Occipital lobe (tissue), 2 donors: ENCODE data around the gene ANO6. TPM values are rescaled to one million over a fixed set of nuclear protein-coding genes. Genes with fewer than 3 reads are reported as not detected.
"Not testable (repeated sequence)": the region's sequence is repeated elsewhere in the genome, so short reads cannot be mapped to it uniquely, and the experiment has no call there.

Experiments
- DNase-seq: peaks from one replicate; lab custom pipeline; 2025; lab: John Stamatoyannopoulos, UW
- total RNA-seq: library from RNA; depleted of rRNA; stranded (reverse); fragments of >200 nt; gene quantifications from one replicate; pipeline ENCODE4 v1.2.3, GENCODE V29; 2014

The ANO6 gene
- total RNA-seq, 1 donor from 2014 or later: 15.3 TPM

GRCh38 chr12:45242180-45242579, 26.3 kb downstream of the ANO6 start:
- no peak for DNase-seq

- no peak for DNase-seq
Observed at GRCh38 chr12:45243963-45244362, 28.1 kb downstream of the ANO6 start.

DNA sequence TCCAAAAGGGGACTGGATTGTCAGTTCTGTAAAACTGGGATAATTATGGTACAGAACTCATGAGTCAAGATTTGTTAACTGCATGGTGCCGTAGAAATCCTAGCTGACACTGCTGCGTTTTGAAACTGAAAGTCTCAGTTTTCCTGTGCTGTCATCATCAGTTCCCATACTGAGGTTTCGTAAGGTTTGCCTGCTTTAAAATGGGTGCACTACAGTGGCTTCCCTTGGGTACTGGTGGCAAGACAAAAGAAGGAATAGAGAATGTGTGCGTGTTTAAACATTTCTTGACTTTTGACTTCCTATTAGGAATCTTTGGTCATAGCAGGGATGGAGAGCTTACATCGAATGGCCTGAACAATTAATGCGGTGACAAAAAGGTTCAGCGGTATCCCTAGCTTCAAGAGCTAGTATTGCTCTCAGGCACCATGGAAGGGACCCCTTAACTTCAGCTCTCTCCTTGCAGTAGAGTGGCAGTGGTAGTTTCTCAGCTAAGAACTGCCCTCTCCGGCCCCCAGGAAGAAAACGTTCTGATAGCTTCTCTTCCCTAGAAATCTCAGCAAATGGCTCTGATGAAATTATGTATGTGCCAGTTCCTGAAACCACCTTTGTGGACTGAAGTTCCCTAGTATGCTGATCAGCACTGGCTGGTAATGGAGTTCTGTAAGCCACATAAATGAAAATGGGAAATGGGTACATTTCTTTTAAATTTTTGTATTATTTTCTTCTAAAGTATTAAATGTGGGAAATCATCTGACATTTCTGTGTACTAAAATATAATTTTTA, 28.9 kb downstream of the ANO6 start:
- DNase-seq: no peak

DNA sequence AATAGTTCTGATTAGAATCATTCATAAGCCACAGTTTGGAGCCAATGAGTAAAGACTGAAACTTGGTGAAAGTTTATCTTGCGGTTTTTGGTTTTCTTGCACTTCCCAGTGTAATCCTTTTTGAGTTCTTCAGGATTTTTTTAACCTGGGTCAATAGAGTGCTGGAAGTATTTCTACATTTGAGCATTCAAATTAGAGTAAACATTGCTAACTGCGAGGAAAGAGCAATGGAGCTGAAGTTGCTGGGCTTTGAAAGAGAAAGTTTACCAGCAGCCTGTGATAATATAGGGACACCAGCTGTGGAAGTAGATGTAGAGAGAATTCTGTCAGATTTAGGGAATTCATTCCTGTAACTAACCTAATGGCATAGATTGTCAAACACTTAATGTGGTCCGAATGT, 30.3 kb downstream of the ANO6 start:
- DNase-seq: no peak

- DNase-seq: no peak
Observed at GRCh38 chr12:45247589-45247988, 31.7 kb downstream of the ANO6 start.

- no peak for DNase-seq
Observed at GRCh38 chr12:45248095-45248494, 32.2 kb downstream of the ANO6 start.

DNA sequence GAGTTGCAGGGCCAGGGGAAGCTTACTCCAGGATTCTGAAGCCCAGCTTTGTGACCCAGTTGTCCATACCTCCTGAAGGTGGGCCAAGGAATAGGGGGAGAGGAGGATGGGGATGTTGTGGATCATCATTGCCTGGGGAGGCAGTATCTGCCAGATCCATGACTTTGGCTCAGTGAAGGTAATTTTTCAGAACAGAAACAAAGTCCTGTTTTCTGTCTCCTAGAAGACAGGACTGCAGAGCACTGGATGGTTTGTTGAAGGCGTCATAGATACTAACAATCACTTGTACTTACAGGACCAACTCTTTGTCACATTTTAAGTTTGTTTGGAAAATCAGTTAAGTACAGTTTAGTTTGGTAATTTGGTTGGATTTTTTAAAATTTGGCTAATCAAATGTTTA, 38.4 kb downstream of the ANO6 start:
- no peak for DNase-seq

DNA sequence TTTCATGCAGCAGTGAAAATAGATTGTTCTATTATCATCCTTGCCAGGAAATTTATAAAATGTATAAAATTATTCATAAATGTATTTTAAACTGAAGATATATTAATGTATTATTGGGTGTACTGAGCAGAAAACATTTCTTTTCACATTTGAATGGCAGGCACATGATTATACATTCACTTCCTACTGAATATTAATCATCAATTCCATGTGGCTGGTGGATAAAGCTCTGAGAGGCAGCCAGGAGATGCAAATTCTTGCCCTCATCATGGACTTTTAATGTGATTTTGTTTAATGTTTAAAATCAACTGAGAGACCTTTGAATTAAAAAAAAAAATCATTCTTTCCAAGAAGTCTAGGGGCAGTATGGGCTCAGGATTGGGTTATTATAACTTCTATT, 40.8 kb downstream of the ANO6 start:
- DNase-seq: no peak

GRCh38 chr12:45257185-45257930, 41.5 kb downstream of the ANO6 start:
- no peak for DNase-seq

DNA sequence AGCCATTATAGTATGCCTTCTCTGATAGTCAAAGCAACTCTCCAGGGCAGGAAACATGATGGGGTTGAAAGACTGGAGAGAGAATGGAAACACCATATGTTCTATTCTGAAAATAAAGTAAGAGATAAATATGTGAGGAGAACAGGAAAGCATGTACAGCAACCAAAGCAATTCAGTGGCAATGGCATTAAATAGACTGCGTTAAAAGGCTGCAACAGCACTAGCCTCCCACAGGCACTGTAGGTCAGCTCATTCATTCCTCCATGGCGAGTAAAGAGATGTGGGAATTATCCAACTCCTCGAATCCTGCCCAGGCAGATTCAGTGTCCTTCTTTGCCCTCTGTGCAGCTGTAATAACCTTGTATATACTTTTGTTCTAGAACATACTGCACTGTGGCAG, 43.8 kb downstream of the ANO6 start:
- no peak for DNase-seq

DNA sequence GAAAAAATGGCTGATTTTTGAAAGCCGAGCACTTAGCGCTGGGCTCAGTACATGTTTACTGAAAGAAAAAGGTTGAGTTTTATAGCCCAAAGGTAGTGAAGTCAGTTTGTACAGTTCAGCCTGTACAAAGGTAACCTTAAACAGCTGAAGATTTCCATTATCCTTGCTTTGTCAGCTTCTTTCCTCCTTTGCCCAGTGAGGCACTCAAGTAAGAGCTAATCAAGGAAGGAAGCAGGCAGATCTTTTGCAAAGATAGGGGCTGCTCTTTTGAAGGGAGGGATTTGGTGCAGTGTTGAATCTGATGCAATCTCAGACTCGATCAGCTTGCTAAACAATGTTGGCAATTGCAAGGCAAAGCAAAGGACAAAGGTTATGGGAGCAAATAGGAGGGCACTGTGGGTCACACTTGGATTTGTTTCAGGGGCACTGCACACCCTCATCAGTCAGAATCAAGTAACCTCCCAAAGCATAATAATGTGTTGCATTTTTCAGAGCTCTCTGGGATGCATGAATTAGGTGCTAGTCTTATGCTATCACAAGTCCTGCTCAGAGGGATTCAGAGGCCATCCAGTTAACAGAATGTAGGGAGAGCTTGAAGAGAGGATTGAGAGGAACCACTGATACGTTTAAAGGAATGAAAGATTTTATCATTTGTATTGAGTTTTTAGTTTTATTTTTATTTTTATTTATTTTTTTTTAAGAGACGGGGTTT, 44.4 kb downstream of the ANO6 start:
- DNase-seq: no peak

DNA sequence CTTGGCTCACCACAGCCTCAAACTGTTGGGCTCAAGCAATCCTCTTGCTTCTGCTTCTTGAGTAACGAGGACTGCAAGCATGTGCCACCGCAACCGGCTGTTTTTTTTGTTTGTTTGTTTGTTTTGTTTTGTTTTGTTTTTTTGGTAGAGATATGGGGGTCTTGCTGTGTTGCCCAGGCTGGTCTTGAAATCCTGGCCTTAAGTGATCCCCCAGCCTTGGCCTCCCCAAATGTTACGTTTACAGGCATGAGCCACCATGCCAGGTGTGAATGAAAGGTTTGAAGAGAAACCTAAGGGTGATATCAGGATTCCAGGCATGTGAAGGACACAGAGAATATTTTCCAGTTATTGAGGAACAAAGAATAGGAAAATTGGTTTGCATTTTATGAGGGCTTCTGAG, 45.0 kb downstream of the ANO6 start:
- no peak for DNase-seq

- DNase-seq: not testable (repeated sequence)
Observed at GRCh38 chr12:45262185-45262584, 46.3 kb downstream of the ANO6 start.

- DNase-seq: no peak
Observed at GRCh38 chr12:45263587-45263986, 47.7 kb downstream of the ANO6 start.

GRCh38 chr12:45268672-45269411, 52.9 kb downstream of the ANO6 start:
- no peak for DNase-seq

DNA sequence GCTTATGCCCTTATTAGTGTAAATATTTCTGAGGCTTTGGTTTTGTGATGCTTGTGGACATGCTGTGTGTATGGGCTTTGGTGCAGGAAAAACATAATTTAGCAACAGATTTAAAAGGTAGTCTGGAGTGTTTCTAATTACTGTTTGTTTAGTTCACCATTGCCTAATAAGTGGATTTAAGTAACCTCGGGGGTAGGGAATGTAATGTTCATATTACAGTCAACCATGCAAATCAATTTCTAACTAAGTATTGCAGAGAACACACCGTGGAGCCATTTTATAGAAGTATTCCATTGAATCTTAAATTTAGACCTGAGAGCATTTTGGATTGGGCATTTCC, 53.5 kb downstream of the ANO6 start:
- DNase-seq: no peak

DNA sequence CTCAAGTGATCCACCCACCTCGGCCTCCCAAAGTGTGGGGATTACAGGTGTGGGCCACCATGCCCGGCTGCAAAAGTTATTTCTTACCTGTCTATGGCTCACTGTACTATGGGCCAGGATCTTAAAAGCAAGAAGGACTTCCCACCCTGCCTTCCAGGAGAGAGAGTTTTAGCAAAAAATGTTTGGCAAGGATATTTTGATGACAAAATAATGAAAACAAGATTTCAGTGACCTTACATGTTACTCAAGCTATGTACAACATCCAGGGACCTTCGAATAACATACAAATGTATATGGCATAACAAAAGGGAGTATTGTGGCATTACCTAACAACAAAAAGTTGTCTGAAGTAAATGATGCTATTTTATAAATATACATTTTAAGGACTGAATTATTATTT, 55.1 kb downstream of the ANO6 start:
- DNase-seq: no peak

DNA sequence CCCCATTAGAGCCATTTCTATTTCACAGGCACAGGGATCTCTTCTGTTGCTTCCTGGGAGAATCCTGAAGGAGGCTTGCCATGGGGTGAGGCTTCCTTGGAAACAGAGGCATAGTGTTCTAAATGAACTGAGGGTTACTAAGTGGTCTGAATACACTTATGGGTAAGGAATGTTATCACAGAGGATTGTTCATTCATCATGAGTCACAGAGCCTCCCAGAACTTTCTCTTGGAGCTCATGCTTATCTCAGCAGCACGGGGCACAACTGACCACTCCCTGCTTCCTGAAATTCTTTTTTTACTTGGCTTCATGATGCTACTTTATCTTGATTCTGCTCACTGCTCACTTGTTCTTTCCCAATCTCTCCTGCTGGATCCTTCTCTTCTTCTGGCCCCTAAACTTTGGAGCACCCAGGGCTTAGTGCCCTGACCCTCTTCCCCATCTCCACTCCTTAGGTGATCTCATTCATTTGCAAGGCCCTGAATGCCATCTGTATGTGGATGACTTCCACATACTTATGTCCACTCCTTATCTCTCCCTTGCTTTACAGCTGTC, 57.9 kb downstream of the ANO6 start:
- DNase-seq: no peak

DNA sequence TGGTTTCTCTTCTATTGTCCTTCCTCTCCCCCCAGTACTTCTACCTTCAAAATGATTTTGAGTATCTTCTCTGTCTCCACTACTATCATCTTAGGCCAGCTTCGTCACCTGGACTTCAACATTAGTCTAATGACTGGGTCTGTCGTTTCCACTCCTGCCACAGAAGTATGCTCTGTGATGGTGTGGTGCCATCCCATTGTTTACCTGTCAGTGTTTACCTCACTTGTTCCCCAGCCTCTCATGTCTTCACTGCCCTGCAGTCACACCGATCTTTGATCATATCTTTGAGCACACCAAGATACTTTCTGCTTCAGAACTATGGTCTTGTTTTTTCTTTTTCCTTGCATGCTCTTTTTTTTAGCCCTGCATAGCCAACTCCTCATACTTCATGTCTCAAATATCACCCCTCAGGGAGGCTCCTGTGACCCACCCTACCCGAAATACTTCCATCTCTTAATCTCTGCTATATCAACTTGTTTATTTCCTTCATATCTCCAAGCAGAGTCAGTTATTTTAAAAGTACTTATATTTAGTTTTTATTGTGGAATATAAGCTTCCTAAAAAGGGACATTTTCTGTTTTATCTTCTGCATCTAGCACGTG, 60.4 kb downstream of the ANO6 start:
- DNase-seq: no peak

DNA sequence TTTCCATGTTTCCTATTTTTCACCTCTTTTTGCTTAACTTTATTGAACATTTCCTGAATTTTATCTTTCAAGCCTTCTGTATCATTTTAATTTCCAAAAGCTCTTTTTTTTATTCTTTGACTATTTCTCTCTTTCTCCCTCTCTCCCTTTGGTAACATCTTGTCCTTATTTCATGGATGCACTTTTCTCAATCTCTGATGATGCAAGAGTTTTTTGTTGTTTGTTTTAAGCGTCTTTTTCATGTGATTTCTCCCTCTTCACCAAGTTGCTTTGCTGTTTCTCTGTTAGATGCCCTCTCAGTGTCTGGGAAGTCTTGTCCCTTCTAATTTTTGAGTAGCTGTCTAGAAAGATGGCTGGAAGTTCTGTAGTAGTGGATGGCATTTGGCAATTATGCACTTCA, 62.6 kb downstream of the ANO6 start:
- DNase-seq: no peak
